ENCODE results near the gene SPRN. TPM values are rescaled to one million over a fixed set of nuclear protein-coding genes. Genes with fewer than 3 reads are reported as not detected.

The SPRN gene
- polyA plus RNA-seq, 1 experiment, result 1.1 TPM

GRCh38 chr10:133466683-133467275 lies 42.4 kb upstream of the SPRN start:
- no peak for DNase-seq (ENCODE audit: low read depth, low spot score)
- ChIA-PET CTCF (interaction anchor here (1.3 kb wide), 1 partner anchor 137 kb away, joined by 5 read pairs; no protein-coding TSS in a partner anchor), POLR2A (no interaction called here)
- Histone ChIP-seq H3K27me3 (ENCODE audit: control insufficient read depth, insufficient read depth, low read length) (no peaks in the 10 kb centered on the region), H3K4me3 (ENCODE audit: low read depth, low read length) (no peak overlapping the region), H3K9me3 (ENCODE audit: control insufficient read depth, insufficient read depth, low read length) (no peaks in the 10 kb centered on the region; the same call in 1 of the 2 replicates), H3K27ac (ENCODE audit: low read depth, low read length) (no peak overlapping the region)
- TF ChIP-seq CTCF (IDR thresholded peaks at IDR 0.05; ENCODE audit: low read depth, low read length), result no peak

- no peak for TF ChIP-seq CTCF (IDR thresholded peaks at IDR 0.05; ENCODE audit: low read depth, low read length)
- H3K9me3 ChIP-seq (ENCODE audit: control insufficient read depth, insufficient read depth, low read length), result no peaks in the 10 kb centered on the region; the same call in 1 of the 2 replicates
- H3K27ac ChIP-seq (ENCODE audit: low read depth, low read length), result no peak overlapping the region
- no peak for DNase-seq (ENCODE audit: low read depth, low spot score)
- H3K4me3 ChIP-seq (ENCODE audit: low read depth, low read length), result no peak overlapping the region
- ChIA-PET POLR2A (no interaction called here), CTCF (interaction anchor here (1.3 kb wide), 1 partner anchor 137 kb away, joined by 5 read pairs; no protein-coding TSS in a partner anchor)
- no peaks in the 10 kb centered on the region for H3K27me3 ChIP-seq (ENCODE audit: control insufficient read depth, insufficient read depth, low read length)
Observed at GRCh38 chr10:133465950-133466474, 41.6 kb upstream of the SPRN start.

GRCh38 chr10:133465191-133465949 lies 40.9 kb upstream of the SPRN start:
- POLR2A ChIA-PET, result no interaction called here
- no peaks in the 10 kb centered on the region for H3K27me3 ChIP-seq (ENCODE audit: control insufficient read depth, insufficient read depth, low read length)
- no peak overlapping the region for H3K4me3 ChIP-seq (ENCODE audit: low read depth, low read length)
- CTCF ChIA-PET, result interaction anchor here (1.3 kb wide), 1 partner anchor 136 kb away, joined by 5 read pairs; no protein-coding TSS in a partner anchor
- DNase-seq (ENCODE audit: low read depth, low spot score), result no peak
- no peak for TF ChIP-seq CTCF (IDR thresholded peaks at IDR 0.05; ENCODE audit: low read depth, low read length)
- no peaks in the 10 kb centered on the region; the same call in 1 of the 2 replicates for H3K9me3 ChIP-seq (ENCODE audit: control insufficient read depth, insufficient read depth, low read length)
- no peak overlapping the region for H3K27ac ChIP-seq (ENCODE audit: low read depth, low read length)

GRCh38 chr10:133464582-133465031 lies 40.2 kb upstream of the SPRN start:
- POLR2A ChIA-PET, result no interaction called here

More at GRCh38 chr10:133464582-133465031, 40.2 kb upstream of the SPRN start:
- DNase-seq (ENCODE audit: low read depth, low spot score), result no peak
- no peaks in the 10 kb centered on the region for H3K27me3 ChIP-seq (ENCODE audit: control insufficient read depth, insufficient read depth, low read length)
- peaks cover under 1% of the 10 kb centered on the region; the same call in 1 of the 2 replicates for H3K9me3 ChIP-seq (ENCODE audit: control insufficient read depth, insufficient read depth, low read length)
- TF ChIP-seq CTCF (IDR thresholded peaks at IDR 0.05; ENCODE audit: low read depth, low read length), result no peak
- no peak overlapping the region for H3K4me3 ChIP-seq (ENCODE audit: low read depth, low read length)
- CTCF ChIA-PET, result no interaction called here
- H3K27ac ChIP-seq (ENCODE audit: low read depth, low read length), result no peak overlapping the region
